Measurements from ENCODE around the gene RASGEF1C.
A peak's percentile ranks its signal among the peaks of the same experiment; 100 is the strongest.

Gene RASGEF1C

DNA sequence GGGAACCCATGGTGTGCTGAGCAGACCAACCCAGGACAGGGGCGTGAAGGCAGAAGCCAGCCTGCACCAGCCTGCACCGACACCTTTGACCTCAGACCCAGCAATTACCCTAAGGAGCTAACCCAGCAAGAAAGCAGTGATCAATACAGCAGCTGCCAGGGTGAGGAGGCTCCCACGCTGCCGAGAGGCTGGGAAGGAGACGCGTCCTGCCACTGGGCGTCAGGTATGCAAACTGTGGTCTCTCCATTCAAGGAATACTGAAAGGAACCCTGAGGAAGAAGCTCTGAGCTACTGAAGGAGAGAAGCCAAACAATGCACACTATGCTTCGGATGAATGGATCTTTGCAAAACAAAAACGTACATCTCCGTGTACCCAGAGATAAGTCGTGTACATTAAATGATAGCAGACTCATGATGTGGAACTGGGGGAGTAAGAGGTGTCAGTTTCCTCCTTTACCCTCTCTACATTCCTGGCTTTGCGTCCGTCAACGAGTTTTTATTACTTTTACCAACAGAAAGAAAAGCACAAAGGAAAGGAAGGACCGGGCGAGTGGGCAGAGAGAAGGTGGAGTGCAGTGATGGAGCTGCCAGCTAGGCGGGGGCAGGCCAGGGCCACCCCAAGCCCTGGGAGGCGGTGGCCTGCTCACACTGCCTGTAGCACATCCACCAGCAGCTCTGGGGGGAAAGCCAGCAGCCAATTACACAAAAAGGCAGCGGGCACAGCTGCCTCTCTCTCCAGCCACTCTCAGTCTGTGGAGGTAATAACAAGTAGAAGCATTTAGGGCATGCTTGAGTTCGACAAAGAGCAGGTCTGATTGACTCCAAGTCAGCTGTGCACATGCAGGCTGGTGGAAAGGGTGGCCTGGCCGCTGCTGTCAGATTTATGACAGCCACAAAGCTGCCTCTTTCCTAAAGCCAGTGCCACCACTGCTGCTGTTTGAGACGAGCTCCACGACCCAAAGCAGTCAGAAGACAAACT is 29.3 kb downstream of the RASGEF1C start:
- no peak for DNase-seq

DNA sequence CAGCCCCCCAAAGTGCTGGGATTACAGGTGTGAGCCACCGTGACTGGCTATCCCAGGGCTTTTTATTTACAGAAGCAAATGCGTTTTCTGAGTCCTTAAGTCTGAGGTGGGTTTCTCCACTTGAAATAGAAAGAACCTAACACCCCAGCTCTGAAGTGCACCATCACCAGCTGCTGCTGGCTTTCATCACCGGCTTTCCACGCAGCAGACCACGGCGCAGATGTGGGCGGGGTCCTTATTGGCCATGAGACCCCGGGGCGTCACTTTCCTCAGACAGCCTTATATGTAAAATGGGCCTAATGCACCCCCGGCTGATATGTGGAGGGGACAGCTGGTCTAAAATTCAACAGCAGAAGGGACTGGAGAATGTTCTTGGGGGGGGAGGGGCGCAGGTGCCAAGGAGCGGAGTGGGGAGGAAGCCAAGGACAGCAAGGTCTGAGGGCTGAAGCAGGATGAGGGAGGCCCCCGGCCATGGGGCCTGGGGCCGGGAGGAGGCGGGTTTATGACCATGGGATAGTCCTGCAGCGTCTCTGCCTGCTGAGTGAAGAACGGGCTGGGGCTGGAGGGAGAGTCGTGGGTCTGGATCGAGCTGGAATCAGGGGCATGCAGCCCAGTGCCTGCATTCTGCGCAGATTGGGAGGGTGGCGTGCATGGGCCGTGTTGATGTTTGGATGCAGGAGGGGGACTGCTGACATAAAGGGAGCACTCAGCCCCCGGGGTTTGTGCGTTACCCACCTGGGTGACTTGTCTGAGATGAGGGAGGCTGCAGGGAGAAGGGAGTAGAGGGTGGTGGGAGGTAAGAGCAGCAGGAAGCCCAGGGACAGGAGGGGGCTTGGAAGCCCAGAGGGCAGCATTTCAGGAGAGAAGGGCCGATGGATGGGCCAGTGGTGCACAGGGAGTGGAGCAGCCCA is 30.2 kb downstream of the RASGEF1C start:
- no peak for DNase-seq

DNA sequence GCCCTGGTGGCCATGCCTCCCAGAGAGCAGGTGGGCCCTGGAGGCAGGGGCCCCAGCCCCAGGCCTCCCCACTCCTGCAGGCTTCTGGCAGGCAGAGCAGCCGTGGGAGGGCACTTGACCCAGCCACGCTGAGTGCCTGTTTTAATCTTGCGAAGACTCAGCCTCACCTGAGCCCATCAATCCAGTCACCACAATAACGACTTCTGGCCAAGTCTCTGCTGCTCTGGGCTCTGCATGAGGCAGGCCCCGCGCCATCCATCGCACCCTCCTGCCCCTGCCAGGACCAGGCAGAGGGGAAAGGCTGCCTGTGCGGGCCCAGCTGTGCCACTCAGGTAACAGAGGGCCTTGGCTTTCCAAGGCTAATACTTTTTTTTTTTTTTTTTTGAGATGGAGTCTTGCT is 32.8 kb downstream of the RASGEF1C start:
- no peak for DNase-seq

DNA sequence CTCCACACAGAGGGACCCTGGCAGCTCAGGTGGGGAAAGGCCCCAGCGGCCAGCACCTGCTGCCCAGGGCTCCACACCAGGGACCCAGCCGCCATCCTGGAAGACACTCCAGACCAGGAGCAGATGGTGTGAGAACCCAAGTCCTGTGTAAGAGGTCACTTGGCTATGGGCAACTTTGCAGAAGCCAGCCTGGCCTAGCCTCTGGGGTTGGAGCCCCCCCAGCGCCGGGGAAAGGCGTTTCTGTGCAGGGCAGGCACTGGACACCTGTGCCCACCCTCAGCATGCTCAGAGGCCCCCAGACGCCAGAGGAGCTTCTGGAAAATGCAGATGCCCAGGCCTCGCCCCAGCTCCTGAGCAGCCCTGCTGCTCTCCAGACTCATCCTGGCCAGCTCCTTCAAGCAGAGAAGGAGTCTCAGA is 34.0 kb downstream of the RASGEF1C start:
- DNase-seq: no peak

DNA sequence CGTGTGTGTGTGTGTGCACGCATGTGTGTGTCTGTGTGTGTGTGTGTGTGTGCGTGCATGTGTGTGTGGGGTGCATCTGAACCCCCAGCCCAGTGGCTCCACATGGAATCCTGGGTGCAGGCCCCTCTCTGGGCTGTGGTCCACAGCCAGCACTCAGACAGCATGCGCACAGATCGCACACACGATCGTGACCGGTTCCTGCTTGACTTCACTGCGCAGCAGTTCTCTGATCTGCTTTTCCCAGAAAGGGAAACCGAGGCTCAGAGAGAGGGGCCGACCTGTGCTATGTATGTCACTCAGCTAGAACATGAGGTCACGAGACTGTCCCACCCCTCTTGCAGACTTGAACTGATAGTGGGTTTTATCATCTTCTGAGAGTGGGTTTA is 34.4 kb downstream of the RASGEF1C start:
- DNase-seq: no peak

DNA sequence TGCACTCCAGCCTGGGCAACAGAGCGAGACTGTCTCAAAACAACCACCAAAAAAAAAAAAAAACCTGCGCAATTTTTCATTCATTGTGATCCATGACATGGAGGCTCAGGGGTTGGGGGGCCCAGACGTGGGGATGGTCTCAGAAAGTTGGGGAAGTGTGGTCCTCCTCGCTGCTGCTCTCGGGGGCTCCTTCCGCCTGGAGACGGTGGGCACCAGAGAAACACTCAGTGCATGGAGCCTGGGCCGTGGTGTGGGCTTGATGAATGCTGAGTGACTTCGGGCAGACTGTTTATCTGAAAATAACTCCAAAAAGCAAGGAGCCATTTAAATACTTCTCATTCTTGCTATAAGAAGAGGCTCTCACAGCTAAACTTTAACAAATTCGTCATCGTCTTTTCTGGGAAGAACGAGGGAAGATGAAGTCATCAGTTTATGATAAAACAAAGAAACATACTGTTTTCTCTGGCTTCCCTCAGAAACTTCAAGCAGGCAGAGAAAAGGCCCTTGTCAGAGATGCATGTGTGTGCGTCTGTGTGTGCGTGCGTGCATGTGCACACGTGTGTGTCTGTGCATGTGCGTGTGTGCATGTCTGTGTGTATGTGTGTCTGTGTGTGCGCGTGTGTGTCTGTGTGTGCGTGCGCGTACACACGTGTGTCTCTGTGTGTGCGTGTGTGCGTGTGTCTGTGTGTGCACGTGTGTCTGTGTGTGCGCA is 35.0 kb downstream of the RASGEF1C start:
- DNase-seq: no peak

DNA sequence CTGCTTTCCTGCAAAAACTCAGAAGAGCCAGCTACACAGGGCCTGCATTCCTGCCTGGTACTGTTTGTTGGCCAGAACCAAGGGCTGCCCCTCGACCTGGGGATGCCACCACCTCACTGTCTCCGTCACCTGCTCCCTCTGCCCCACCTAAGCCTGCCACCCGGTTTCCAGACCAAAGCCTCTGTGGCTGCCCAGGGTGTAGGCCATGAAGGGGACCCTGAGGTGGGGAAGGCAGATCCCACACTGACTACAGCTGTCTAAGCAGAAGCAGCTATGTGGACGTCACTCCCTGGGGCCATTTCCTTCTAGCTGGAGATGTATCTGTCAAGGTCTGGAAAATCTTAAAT is 35.8 kb downstream of the RASGEF1C start:
- DNase-seq: no peak

DNA sequence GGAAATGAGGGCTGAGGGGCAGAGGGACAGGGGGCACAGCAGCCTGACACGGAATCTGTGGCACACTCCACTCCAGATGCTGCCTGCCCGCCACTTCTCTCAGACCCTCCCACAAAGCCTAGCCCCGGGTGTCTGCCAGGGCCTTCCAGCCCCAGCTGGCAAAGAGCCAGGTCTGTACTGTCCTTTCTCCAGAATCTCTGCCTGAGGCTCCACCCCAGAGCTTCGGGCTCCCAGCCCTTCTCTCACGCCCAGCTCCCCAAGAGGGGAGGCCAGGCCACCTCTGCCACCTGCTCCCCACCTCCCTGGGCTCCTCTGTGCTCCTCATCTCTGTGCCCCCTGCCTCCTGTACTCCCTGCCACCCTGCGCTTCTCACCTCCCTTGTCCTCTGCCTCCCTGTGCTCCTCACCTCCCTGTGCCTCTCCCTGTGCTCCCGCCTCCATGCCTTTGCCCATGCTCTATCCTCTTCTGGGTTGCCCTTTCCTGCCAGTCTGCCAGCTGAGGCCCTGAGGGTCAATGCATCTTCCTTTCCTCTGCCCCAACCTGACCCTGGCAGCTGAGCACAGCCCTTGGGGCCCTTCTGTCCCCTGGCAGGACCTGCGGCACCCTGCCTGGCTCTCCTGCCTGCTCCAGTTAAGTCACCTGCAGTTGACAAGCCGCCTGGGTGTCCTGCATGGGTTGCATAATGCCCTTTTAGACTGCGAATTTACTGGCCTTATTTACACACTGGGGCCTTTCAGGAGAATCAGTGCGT is 36.4 kb downstream of the RASGEF1C start:
- peak; percentile 15 to 41 for DNase-seq

DNA sequence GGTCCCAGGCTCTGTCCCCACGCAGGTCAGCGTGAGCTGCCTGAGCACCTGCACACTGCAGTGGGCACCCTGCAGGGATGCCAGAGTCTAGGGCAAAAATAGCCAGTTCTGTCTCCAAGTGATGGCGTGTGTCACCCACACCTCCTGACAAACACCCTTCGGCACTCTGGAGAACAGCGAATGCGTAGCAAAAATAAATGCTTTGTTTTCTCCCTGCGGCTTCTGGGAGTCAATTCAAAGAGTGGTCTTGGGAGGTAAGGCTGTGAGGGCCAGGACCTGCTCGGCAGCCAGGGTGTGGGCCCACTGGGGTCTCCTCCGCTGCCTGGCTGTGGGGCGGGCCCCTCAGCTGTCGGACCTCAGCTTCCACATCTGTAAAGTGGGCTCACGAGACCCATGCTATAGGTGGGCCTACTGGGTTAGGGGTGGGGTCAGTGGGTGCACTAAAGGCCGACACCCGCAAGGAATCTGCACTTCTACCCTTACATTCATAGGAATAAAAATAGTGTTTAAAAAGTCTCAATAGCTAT is 37.4 kb downstream of the RASGEF1C start:
- DNase-seq: no peak

DNA sequence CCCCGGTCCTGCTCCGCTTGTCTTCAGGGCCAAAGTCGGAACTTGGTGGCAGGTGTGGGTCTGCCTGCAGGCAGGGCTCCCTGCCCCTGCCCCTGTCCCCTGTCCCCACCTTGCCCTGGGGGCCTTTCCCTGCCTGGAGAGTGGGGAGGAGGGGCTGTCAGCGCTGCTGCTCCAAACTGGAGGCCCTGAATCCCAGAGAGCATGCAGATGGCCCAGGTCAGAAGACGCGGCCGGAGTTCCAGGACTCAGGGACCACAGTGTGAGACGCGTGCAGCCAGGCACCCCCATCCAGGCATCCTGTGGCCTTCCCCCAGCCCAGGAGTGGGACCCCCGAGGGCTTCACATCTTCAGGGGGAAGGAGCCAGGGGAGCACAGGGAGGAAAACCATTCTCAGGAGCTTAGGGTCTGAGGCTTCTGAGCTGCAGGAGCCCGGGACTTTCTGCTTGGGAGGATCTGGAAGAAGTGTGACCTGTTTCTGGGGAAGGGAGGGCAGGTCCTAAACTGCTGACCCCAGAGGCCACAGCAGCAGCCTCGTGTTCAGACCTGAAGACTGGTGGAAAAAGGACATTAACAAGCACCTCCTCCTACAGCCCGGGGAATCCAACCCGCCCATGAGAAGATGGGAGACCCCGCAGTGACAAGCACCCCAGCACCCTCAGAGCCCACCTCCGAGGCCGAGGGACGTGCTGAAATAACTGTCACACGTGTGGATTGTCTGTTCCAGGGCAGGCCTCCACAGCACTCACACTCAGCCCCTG is 38.0 kb downstream of the RASGEF1C start:
- no peak for DNase-seq

DNA sequence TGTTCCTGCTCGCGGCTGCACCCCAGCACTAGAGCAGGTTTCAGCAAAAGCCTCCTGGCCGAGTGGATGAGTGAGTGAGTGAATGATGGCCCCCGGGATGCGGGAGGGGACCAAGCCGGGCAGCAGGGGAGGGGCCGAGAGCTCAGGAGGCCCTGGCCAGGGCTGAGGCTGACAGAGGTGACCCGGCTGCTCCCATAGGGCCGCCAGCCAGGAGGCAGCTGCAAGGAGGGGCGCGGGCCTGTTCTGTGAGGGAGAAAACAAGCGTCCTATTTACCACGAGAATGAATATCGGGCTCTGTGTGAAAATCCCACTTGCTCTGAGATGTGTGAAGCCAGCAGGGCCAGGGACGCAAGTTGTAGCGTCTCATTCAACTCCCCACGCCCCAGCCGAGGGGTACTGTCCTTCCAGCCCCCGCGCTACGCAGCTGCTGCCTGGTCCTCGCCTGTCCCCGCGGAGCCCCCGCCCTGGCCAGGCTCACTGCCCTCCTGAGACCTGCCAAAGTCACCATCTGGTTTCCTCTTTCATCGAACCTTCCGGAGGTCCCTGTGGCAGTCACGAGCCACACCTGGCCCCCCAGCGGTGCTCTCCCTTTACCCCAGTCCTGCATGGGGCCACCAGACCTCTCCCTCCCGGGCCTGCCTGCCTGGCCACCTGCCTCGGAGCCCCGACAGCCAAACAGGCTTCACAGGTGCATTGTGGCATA is 38.8 kb downstream of the RASGEF1C start:
- DNase-seq: no peak

DNA sequence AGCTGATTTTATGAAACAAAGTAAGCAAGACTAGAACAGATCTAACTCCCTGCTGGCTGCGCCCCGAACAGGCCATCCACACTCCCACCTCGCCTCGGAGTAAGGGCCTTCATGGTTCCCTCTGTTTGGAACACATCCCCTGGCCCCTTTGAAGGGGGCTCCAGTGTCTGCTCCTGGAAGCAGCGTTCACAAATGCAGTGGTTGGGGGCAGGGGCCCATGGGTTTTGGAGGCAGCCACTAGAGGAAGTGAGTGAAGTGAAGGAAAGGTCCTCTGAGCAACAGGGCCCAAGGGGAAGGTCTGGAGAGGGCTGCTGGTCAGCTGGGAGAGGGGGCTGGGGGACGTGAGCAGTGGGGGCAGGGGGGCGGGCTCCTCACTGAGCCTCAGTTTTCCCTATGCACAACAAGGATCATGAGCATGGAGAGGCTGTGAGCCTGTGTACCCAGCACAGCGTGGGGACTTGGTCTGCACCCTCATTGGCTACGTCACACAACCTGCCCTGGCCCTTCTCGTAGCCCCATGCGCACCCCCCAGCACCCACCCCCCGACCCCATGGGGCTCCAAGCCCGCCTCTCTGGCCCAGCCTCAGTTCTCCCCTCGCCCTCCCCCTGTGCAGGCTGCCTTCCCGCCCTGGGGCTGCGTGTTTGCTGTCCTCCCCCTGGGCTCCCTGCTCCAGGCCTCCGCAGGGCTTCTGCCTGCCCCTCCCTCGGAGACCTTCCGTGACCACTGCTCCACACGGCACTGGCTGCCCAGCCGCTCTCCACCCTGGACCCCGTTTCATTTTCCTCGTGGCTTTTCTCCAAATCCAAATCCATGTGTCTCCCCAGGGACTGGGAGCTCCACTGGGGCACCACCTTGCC is 39.5 kb downstream of the RASGEF1C start:
- no peak for DNase-seq

DNA sequence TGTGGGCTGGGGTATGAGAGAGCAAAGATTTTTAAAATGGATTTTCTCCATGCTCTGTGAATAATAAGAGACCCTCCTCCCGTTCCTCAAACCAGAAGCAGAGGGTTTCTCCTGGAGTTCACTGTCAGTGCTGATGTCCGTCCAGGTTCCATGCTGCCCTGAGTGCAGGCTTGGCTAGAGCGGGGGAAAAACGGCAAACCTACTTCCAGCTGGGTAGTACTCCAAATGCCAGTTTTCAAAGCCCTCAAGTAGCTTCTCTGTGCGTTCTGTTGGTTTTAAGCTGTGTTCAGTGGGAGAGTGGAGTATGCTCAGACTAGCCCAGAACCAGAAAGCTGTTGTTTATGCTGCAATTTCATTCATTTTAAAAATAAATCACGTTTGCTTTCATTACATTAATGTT is 40.3 kb downstream of the RASGEF1C start:
- no peak for DNase-seq

DNA sequence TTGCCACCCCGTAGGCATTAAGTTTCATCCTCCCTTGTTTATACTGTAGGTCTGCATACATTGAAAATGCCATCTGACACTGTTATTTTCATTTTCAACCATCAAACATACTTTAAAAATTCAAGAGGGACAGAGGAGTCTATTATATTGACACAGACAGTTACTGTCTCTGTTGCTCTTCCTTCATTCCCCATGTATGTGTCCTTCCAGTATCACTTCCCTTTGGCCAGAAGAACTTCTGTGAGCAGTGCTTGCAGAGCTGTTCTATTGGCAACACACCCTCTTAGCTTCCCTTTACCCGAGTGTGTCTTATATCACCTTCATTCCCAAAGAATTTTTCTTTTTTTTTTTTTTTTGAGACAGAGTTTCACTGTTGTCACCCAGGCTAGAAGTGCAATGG is 42.8 kb downstream of the RASGEF1C start:
- DNase-seq: no peak

DNA sequence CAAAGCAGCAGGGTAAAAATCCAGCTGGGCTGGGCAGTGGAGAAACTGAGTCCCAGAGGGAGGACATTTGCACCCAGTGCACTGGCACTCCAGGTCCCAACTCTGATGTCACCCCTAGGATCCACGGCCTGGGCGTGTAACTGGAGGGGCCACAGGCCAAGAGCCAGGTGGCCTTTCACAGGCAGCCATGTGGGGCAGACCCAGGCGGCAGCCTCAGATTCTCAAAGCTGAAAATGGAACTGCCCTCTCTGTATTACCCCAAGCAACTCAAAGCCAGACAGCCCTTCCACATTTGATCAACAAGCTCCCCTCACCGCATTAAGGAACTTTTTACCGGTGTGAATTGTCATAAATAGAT is 46.7 kb downstream of the RASGEF1C start:
- DNase-seq: no peak

DNA sequence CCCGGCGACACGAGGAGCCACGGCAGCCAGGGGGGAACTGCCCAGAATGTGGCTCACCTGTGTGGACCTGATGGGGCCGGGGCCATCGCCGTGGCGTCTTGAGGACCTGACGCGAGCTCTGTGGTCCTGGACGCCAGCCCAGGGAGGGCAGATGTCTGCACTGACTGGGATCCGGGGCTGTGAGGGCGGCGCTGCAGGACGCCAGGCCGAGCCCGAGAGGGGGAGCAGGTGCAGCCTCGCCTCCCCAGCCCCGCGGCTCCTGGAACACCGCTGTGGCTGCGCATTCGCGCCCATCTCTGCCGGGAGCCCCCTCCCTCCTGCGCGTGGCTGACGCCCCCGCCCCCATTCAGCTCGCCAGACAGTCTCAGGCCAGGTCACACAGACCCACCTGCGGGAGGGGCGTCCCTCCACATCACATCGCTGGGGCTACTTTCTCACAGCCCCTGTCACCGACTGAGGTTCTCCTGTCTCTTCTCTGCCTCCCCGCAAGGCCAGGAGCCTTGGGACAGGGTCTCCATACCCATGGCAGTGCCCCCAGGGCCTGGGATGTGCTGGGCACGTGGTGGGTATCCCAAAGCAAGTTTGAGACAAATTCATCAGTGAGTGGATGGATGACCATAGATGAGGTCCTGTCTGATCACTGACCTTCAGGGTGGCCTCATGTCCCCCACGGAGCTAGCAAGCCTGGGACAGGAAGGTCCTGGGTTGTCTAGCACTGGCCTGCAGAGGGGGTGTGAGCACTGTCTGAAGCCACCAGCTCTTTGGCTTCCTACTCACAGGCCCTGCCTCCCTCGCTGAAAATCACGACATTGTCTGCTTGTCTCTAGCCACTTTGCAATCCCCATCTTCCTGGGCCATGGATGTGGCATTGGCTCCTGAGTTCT is 47.3 kb downstream of the RASGEF1C start:
- peak; percentile 40 to 43 for DNase-seq

DNA sequence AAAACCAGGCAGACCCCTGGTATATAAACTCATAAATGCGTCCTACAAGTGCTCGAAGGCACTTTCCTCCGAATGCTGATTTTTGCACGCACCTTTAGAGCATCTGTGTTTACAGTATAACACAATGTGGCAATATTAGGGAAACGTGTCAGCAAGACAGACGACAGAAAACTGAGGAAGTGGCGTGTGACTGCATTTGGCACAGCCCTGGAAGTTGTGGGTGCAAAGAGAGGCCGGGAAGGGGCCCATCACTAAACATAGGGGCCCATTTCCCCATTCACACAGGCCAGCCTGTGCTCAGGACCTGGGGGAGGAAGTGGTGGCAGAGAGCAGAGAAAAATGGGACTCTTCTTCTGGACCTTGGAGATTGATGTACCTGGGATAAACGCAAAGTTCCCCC is 48.2 kb downstream of the RASGEF1C start:
- no peak for DNase-seq

DNA sequence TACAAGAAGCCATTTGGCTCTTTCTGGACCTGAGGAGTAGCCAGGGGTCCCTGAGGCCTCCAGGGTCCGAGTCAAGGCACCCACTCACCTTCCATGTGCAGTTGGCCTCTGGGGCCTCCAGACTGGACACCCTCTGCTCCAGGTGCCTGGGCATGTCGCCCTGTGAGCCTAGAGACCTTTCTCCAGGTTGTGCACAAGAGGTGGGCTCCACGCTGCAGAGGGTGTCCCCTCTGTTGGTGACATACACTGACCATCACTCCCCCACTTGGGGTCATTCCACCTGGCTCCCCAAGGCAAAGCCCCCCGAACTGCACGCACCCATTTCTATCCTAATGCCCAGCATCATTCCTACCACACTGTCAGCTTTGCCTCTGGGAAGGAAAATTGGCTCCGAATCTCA is 48.8 kb downstream of the RASGEF1C start:
- DNase-seq: no peak

DNA sequence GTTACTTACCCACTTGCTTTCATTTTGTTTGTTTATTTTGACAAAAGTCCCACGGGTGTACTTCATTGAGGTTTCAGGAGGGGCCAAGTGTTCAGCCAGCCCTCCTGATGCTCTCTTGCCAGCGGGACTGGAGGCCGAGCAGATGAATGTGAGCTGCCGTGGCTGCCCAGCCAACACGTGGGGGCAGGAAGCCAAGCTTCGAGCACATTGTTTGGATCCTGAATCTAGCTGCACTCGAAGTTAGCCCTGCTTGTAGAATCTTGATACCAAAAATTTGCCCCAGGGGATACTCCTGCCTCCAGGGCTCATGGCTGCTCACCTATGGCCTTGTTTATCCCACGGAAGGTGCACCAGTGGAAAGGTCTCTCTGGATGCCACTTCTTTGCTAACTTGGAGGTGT is 49.3 kb downstream of the RASGEF1C start:
- no peak for DNase-seq
